ENCODE data around the gene DOK5.

DOK5 gene

GRCh38 chr20:54596651-54597050 lies 121.3 kb downstream of the DOK5 start:
- no peak overlapping the region for H3K4me3 ChIP-seq (replicated peaks; ENCODE audit: low read depth, low read length)
- DNase-seq (ENCODE audit: extremely low read depth, low read depth): no peak

GRCh38 chr20:54598352-54598751 lies 123.0 kb downstream of the DOK5 start:
- no peak overlapping the region for H3K4me3 ChIP-seq (replicated peaks; ENCODE audit: low read depth, low read length)
- no peak for TF ChIP-seq CTCF (IDR thresholded peaks at IDR 0.05; ENCODE audit: low read depth, low read length, missing control alignments)
- no peak for DNase-seq (ENCODE audit: extremely low read depth, low read depth)

More at GRCh38 chr20:54596651-54597050, 121.3 kb downstream of the DOK5 start:
- no peak for TF ChIP-seq CTCF (IDR thresholded peaks at IDR 0.05; ENCODE audit: low read depth, low read length, missing control alignments)

GRCh38 chr20:54600634-54601033 lies 125.2 kb downstream of the DOK5 start:
- H3K4me3 ChIP-seq (replicated peaks; ENCODE audit: low read depth, low read length): no peak overlapping the region
- TF ChIP-seq CTCF (IDR thresholded peaks at IDR 0.05; ENCODE audit: low read depth, low read length, missing control alignments): no peak
- no peak for DNase-seq (ENCODE audit: extremely low read depth, low read depth)

GRCh38 chr20:54601831-54602515 lies 126.6 kb downstream of the DOK5 start:
- TF ChIP-seq CTCF (IDR thresholded peaks at IDR 0.05; ENCODE audit: low read depth, low read length, missing control alignments): no peak
- no peak for DNase-seq (ENCODE audit: extremely low read depth, low read depth)
- H3K4me3 ChIP-seq (replicated peaks; ENCODE audit: low read depth, low read length): no peak overlapping the region

- DNase-seq (ENCODE audit: extremely low read depth, low read depth): no peak
- no peak overlapping the region for H3K4me3 ChIP-seq (replicated peaks; ENCODE audit: low read depth, low read length)
- no peak for TF ChIP-seq CTCF (IDR thresholded peaks at IDR 0.05; ENCODE audit: low read depth, low read length, missing control alignments)
Observed at GRCh38 chr20:54605319-54605718, 129.9 kb downstream of the DOK5 start.

- no peak for TF ChIP-seq CTCF (IDR thresholded peaks at IDR 0.05; ENCODE audit: low read depth, low read length, missing control alignments)
- no peak overlapping the region for H3K4me3 ChIP-seq (replicated peaks; ENCODE audit: low read depth, low read length)
- DNase-seq (ENCODE audit: extremely low read depth, low read depth): no peak
Observed at GRCh38 chr20:54606380-54606779, 131.0 kb downstream of the DOK5 start.

Measured in HFF-Myc (cell line).